ENCODE measurements around the gene PRPF38A. TPM values are rescaled to one million over a fixed set of nuclear protein-coding genes. Genes with fewer than 3 reads are reported as not detected.

Gene PRPF38A
- total RNA-seq, 1 experiment from 2014 or later, result 62.4 TPM

- Mint-ChIP-seq H3K27ac (no peak overlapping the region), H3K36me3 (peaks cover 66% of the 10 kb centered on the region)
- CTCF ChIA-PET, result interaction anchor here (1.5 kb wide), 2 partner anchors 9 to 12 kb away, joined by 4 to 9 read pairs; no protein-coding TSS in a partner anchor
Measured at GRCh38 chr1:52360595-52360968, 43.8 kb upstream of the PRPF38A start.

More at GRCh38 chr1:52360595-52360968, 43.8 kb upstream of the PRPF38A start:
- no peak overlapping the region for H3K4me3 Mint-ChIP-seq
- no peaks in the 10 kb centered on the region for H3K9me3 Mint-ChIP-seq
- no peaks in the 10 kb centered on the region for H3K27me3 Mint-ChIP-seq (ENCODE audit: low read depth)
- POLR2A ChIA-PET, result no interaction called here
- TF ChIP-seq, protein P1, sequence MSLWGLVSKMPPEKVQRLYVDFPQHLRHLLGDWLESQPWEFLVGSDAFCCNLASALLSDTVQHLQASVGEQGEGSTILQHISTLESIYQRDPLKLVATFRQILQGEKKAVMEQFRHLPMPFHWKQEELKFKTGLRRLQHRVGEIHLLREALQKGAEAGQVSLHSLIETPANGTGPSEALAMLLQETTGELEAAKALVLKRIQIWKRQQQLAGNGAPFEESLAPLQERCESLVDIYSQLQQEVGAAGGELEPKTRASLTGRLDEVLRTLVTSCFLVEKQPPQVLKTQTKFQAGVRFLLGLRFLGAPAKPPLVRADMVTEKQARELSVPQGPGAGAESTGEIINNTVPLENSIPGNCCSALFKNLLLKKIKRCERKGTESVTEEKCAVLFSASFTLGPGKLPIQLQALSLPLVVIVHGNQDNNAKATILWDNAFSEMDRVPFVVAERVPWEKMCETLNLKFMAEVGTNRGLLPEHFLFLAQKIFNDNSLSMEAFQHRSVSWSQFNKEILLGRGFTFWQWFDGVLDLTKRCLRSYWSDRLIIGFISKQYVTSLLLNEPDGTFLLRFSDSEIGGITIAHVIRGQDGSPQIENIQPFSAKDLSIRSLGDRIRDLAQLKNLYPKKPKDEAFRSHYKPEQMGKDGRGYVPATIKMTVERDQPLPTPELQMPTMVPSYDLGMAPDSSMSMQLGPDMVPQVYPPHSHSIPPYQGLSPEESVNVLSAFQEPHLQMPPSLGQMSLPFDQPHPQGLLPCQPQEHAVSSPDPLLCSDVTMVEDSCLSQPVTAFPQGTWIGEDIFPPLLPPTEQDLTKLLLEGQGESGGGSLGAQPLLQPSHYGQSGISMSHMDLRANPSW (CRISPR knock-in tag; conservative IDR thresholded peaks at IDR 0.05; ENCODE audit: low read depth), result no peak
- TF ChIP-seq GRHL2 (CRISPR knock-in tag; IDR thresholded peaks at IDR 0.05; ENCODE audit: insufficient replicate concordance, severe bottlenecking) (no peak), FOXP1 (CRISPR knock-in tag; IDR thresholded peaks at IDR 0.05; ENCODE audit: borderline replicate concordance) (no peak), ERG (CRISPR knock-in tag; IDR thresholded peaks at IDR 0.05) (no peak), AFF4 (CRISPR knock-in tag; IDR thresholded peaks at IDR 0.05; ENCODE audit: borderline replicate concordance) (no peak), NFATC4 (CRISPR knock-in tag; IDR thresholded peaks at IDR 0.05) (no peak), NFYB (CRISPR knock-in tag; conservative IDR thresholded peaks at IDR 0.05; ENCODE audit: low read depth) (no peak), RORB (CRISPR knock-in tag; IDR thresholded peaks at IDR 0.05) (no peak), MAX (CRISPR knock-in tag; IDR thresholded peaks at IDR 0.05) (no peak), ESRRA (CRISPR knock-in tag; IDR thresholded peaks at IDR 0.05; ENCODE audit: borderline replicate concordance) (no peak), E2F1 (CRISPR knock-in tag; IDR thresholded peaks at IDR 0.05) (no peak)
- TF ChIP-seq, protein P2, sequence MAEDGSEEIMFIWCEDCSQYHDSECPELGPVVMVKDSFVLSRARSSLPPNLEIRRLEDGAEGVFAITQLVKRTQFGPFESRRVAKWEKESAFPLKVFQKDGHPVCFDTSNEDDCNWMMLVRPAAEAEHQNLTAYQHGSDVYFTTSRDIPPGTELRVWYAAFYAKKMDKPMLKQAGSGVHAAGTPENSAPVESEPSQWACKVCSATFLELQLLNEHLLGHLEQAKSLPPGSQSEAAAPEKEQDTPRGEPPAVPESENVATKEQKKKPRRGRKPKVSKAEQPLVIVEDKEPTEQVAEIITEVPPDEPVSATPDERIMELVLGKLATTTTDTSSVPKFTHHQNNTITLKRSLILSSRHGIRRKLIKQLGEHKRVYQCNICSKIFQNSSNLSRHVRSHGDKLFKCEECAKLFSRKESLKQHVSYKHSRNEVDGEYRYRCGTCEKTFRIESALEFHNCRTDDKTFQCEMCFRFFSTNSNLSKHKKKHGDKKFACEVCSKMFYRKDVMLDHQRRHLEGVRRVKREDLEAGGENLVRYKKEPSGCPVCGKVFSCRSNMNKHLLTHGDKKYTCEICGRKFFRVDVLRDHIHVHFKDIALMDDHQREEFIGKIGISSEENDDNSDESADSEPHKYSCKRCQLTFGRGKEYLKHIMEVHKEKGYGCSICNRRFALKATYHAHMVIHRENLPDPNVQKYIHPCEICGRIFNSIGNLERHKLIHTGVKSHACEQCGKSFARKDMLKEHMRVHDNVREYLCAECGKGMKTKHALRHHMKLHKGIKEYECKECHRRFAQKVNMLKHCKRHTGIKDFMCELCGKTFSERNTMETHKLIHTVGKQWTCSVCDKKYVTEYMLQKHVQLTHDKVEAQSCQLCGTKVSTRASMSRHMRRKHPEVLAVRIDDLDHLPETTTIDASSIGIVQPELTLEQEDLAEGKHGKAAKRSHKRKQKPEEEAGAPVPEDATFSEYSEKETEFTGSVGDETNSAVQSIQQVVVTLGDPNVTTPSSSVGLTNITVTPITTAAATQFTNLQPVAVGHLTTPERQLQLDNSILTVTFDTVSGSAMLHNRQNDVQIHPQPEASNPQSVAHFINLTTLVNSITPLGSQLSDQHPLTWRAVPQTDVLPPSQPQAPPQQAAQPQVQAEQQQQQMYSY (CRISPR knock-in tag; IDR thresholded peaks at IDR 0.05), result no peak
- no peak for ATAC-seq
- peaks cover 9% of the 10 kb centered on the region for H3K4me1 Mint-ChIP-seq
- no peak for DNase-seq (ENCODE audit: low spot score)
